Trophoblast cell (in vitro differentiated cells and primary cell): ENCODE data around the gene RFPL3.
"Not testable (repeated sequence)": the region's sequence is repeated elsewhere in the genome, so short reads cannot be mapped to it uniquely, and the experiment has no call there.

Source experiments
- DNase-seq, 2 donors: peaks; one replicate each; pipeline ENCODE4 v3.0.0-alpha.2; 2016
- H2AFZ ChIP-seq: 2 replicates; pipeline ENCODE4 v1.6.1; 2013; ENCODE audit warnings: low read length, moderate library complexity, mild to moderate bottlenecking; ENCODE audit not compliant: insufficient read depth, poor library complexity
- H2AK5ac ChIP-seq: 2 replicates; pipeline ENCODE4 v1.6.1; 2013; ENCODE audit warnings: mild to moderate bottlenecking, low read length
- H2BK120ac ChIP-seq: 2 replicates; pipeline ENCODE4 v1.6.1; 2013; ENCODE audit warnings: low read length, mild to moderate bottlenecking, moderate library complexity; ENCODE audit not compliant: insufficient read depth, poor library complexity
- H2BK12ac ChIP-seq: 2 replicates; pipeline ENCODE4 v1.6.1; 2013; ENCODE audit warnings: mild to moderate bottlenecking, low read length, moderate library complexity
- H2BK5ac ChIP-seq: 2 replicates; pipeline ENCODE4 v1.6.1; 2013; ENCODE audit warnings: low read length, low read depth, moderate library complexity, mild to moderate bottlenecking; ENCODE audit not compliant: poor library complexity
- H3K14ac ChIP-seq: 2 replicates; pipeline ENCODE4 v1.6.1; 2013; ENCODE audit warnings: mild to moderate bottlenecking, low read length
- H3K18ac ChIP-seq: 2 replicates; pipeline ENCODE4 v1.6.1; 2013; ENCODE audit warnings: mild to moderate bottlenecking, low read length
- H3K23ac ChIP-seq: 2 replicates; pipeline ENCODE4 v1.6.1; 2013; ENCODE audit warnings: low read length
- H3K27ac ChIP-seq: 2 replicates; pipeline ENCODE4 v1.5.1; 2013; ENCODE audit warnings: low read depth, mild to moderate bottlenecking, inconsistent platforms, low read length, moderate library complexity
- H3K27me3 ChIP-seq: 2 replicates; pipeline ENCODE4 v1.6.1; 2013; ENCODE audit warnings: inconsistent platforms, mild to moderate bottlenecking, low read length, moderate library complexity; ENCODE audit not compliant: insufficient read depth
- H3K36me3 ChIP-seq, 2 experiments: 1 replicate in 1 of 2; 2 replicates in 1 of 2; pipeline ENCODE4 v1.6.1; 2013; ENCODE audit warnings: low read length in 2 of 2, mild to moderate bottlenecking in 2 of 2, moderate library complexity in 1 of 2; ENCODE audit not compliant: insufficient read depth in 2 of 2, control insufficient read depth in 1 of 2
- H3K4ac ChIP-seq: 2 replicates; pipeline ENCODE4 v1.6.1; 2013; ENCODE audit warnings: low read depth, mild to moderate bottlenecking, low read length, moderate library complexity
- H3K4me1 ChIP-seq, 2 experiments: 1 replicate in 1 of 2; 2 replicates in 1 of 2; pipeline ENCODE4 v1.6.1; 2013; ENCODE audit warnings: low read length in 2 of 2, mild to moderate bottlenecking in 2 of 2, moderate library complexity in 1 of 2; ENCODE audit not compliant: insufficient read depth in 2 of 2, control insufficient read depth in 1 of 2
- H3K4me2 ChIP-seq: 2 replicates; pipeline ENCODE4 v1.6.1; 2013; ENCODE audit warnings: inconsistent platforms, mild to moderate bottlenecking, low read length, moderate library complexity
- H3K4me3 ChIP-seq: 2 replicates; pipeline ENCODE4 v1.5.1; 2013; ENCODE audit warnings: mild to moderate bottlenecking, low read depth, low read length, inconsistent platforms
- H3K79me1 ChIP-seq: one replicate; pipeline ENCODE4 v1.6.1; 2013; ENCODE audit warnings: low read length
- H3K79me2 ChIP-seq: 2 replicates; pipeline ENCODE4 v1.6.1; 2013; ENCODE audit warnings: low read length, mild to moderate bottlenecking; ENCODE audit not compliant: control insufficient read depth, insufficient read depth, poor library complexity
- H3K9ac ChIP-seq: 2 replicates; pipeline ENCODE4 v1.6.1; 2013; ENCODE audit warnings: mild to moderate bottlenecking, low read length
- H3K9me3 ChIP-seq: 2 replicates; pipeline ENCODE4 v1.6.1; 2013; ENCODE audit warnings: low read depth, mild to moderate bottlenecking, control low read depth, inconsistent platforms, low read length; ENCODE audit not compliant: insufficient read depth
- H4K12ac ChIP-seq: 2 replicates; pipeline ENCODE4 v1.6.1; 2013; ENCODE audit warnings: low read depth, mild to moderate bottlenecking, low read length, moderate library complexity
- H4K8ac ChIP-seq: 2 replicates; pipeline ENCODE4 v1.6.1; 2013; ENCODE audit warnings: low read depth, mild to moderate bottlenecking, low read length, moderate library complexity
- H4K91ac ChIP-seq: one replicate; pipeline ENCODE4 v1.6.1; 2013; ENCODE audit warnings: low read depth, mild to moderate bottlenecking, low read length, moderate library complexity
- WGBS: extraction: QIAGEN DNeasy Blood & Tissue Kit; methylation state at CpG from one replicate; pipeline ENCODE4 v1.1.7; 2013; ENCODE audit warnings: missing lambda C conversion rate; ENCODE audit not compliant: insufficient read length, insufficient coverage; ENCODE audit errors: extremely low coverage; 5-methylcytosine and 5-hydroxymethylcytosine counted together

Gene RFPL3

DNA sequence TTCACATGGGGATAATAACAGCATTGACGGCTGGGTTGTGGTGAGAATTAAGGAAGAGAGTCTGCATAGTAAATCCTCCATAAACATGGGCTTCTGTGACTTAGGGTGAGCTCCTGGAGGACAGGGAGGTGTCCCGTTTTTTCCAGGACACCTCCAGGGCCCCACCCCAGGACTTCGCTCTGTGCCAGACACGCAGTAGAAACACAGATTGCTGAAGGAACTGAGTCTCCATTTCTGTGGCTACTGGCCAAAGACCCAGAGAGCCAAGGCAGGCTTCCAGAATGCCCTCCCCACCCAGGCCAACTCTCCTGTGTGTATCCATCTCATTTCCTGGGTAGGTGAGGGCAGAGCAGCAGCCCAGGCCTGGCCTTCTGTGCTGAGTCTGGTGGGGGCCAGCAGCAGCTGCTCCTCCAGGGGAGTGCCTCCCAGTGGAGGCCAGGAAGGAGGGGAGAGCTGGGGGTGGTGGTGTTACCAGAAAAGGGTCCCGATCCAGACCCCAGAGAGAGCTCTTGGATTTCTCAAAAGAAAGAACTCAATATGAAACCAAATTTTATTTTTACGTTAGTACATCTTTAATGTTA lies 9.5 kb upstream of the RFPL3 start:
- Histone ChIP-seq H2BK5ac (no peak overlapping the region), H2BK12ac (no peak overlapping the region), H3K14ac (no peak overlapping the region), H3K27me3 (no peaks in the 10 kb centered on the region), H3K79me2 (no peaks in the 10 kb centered on the region), H3K4ac (no peak overlapping the region), H3K9ac (no peak overlapping the region), H4K91ac (no peak overlapping the region), H3K23ac (no peak overlapping the region), H2BK120ac (no peak overlapping the region), H3K79me1 (no peaks in the 10 kb centered on the region), H3K4me3 (no peak overlapping the region), H3K4me2 (no peak overlapping the region), H3K36me3 (no peaks in the 10 kb centered on the region), H3K27ac (no peak overlapping the region), H2AK5ac (no peak overlapping the region), H4K12ac (no peak overlapping the region), H2AFZ (no peak overlapping the region), H3K9me3 (no peaks in the 10 kb centered on the region), H3K18ac (no peak overlapping the region), H4K8ac (no peak overlapping the region), H3K4me1 (no peaks in the 10 kb centered on the region)
- WGBS = no CpG with 5 or more reads among the region's 6 CpGs
- no peak for DNase-seq

DNA sequence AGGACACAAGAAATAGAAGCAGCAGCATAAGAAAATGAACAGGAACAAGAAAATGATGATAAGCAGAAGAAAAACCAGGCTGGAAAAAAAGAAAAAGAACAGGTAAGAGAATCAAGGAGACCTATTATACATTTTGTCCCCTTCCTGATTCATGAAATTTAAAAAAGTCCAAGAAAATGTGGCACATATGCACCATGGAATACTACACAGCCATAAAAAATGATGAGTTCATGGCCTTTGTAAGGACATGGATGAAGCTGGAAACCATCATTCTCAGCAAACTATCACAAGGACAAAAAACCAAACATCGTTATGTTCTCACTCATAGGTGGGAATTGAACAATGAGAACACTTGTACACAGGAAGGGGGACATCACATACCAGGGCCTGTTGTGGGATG lies 5.8 kb upstream of the RFPL3 start:
- H3K4me2 ChIP-seq, H3K18ac ChIP-seq, H3K79me2 ChIP-seq, DNase-seq, H3K4ac ChIP-seq, H3K14ac ChIP-seq, H3K79me1 ChIP-seq, H3K27ac ChIP-seq, H3K4me3 ChIP-seq, H4K91ac ChIP-seq, H2AFZ ChIP-seq, H4K12ac ChIP-seq, H3K36me3 ChIP-seq, H2BK5ac ChIP-seq, H3K27me3 ChIP-seq, H2BK120ac ChIP-seq, H2BK12ac ChIP-seq, H3K9me3 ChIP-seq, H3K23ac ChIP-seq, H3K4me1 ChIP-seq, H4K8ac ChIP-seq, H3K9ac ChIP-seq, H2AK5ac ChIP-seq: not testable (repeated sequence)
- WGBS = no CpG with 5 or more reads among the region's 1 CpG

DNA sequence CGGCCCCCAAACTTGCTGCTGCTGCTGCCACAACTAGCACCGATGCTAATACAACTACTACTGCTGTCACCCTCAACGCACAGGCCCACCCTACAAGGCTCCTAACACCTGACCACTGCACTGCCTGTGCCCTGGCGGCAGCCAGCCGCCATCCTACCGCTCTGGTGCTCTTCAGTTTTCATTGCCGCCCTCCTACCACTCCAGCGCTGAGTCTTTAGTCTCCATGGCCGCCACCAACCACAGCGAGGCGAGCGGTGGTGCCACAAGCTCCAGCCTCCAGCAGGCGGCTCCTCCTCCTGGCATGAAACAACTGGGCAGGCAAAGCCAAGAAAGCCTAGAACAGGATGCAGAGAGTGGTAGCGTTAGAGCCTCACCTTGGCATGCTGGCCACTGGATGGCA lies 5.0 kb upstream of the RFPL3 start:
- no peak overlapping the region for H3K9ac ChIP-seq
- no peak overlapping the region for H3K4me3 ChIP-seq
- no peak overlapping the region for H3K14ac ChIP-seq
- H3K18ac ChIP-seq = no peak overlapping the region
- no peak overlapping the region for H2AFZ ChIP-seq
- no peaks in the 10 kb centered on the region for H3K79me2 ChIP-seq
- no CpG with 5 or more reads among the region's 14 CpGs for WGBS
- no peak overlapping the region for H3K23ac ChIP-seq
- no peak overlapping the region for H2BK120ac ChIP-seq
- H3K9me3 ChIP-seq = peaks cover 3% of the 10 kb centered on the region
- H4K12ac ChIP-seq = no peak overlapping the region
- peaks cover 0 to 2% of the 10 kb centered on the region in 2 experiments for H3K4me1 ChIP-seq
- no peak overlapping the region for H4K91ac ChIP-seq
- H2BK12ac ChIP-seq = no peak overlapping the region
- no peak overlapping the region for H3K4me2 ChIP-seq
- H3K79me1 ChIP-seq = no peaks in the 10 kb centered on the region
- H3K4ac ChIP-seq = no peak overlapping the region
- no peak overlapping the region for H4K8ac ChIP-seq
- no peaks in the 10 kb centered on the region for H3K27me3 ChIP-seq
- no peaks in the 10 kb centered on the region for H3K36me3 ChIP-seq
- no peak for DNase-seq
- no peak overlapping the region for H2AK5ac ChIP-seq
- H3K27ac ChIP-seq = no peak overlapping the region
- no peak overlapping the region for H2BK5ac ChIP-seq

DNA sequence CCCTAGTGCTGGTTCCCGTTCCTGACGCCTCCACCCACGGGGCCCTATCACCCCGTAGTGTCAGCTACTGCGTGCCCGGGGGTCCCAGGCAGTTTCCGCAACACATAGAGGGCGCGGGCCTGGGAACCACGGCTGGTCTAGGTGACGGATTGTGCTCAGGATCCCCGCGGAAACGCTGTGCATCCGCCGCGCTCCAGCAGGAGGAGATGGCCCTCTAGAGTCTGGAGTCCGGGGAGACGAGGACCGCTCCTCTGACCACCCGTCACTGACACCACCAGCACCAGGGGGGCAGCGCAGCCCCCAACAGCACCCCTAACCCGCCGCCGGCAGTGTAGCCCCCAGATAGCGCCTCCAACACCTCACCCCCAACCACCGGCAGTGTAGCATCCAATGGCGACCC lies 4.4 kb upstream of the RFPL3 start:
- no peak for DNase-seq
- Histone ChIP-seq H3K79me1 (no peaks in the 10 kb centered on the region), H3K9me3 (peaks cover 3% of the 10 kb centered on the region), H2BK5ac (no peak overlapping the region), H3K4me1 (peaks cover 0 to 2% of the 10 kb centered on the region in 2 experiments), H3K4me2 (no peak overlapping the region), H3K4me3 (no peak overlapping the region), H3K36me3 (no peaks in the 10 kb centered on the region), H3K23ac (no peak overlapping the region), H2BK12ac (no peak overlapping the region), H3K4ac (no peak overlapping the region), H3K9ac (no peak overlapping the region), H4K8ac (no peak overlapping the region), H2AFZ (no peak overlapping the region), H3K18ac (no peak overlapping the region), H3K27ac (no peak overlapping the region), H4K91ac (no peak overlapping the region), H3K14ac (no peak overlapping the region), H2BK120ac (no peak overlapping the region), H2AK5ac (no peak overlapping the region), H3K27me3 (no peaks in the 10 kb centered on the region), H4K12ac (no peak overlapping the region), H3K79me2 (no peaks in the 10 kb centered on the region)
- no CpG with 5 or more reads among the region's 28 CpGs for WGBS
